ENCODE results near the gene FOXO1. TPM values are rescaled to one million over a fixed set of nuclear protein-coding genes. Genes with fewer than 3 reads are reported as not detected.

Gene FOXO1
- total and polyA plus RNA-seq, 2 experiments from 2014 or later: 10.5 to 14.0 TPM

DNA sequence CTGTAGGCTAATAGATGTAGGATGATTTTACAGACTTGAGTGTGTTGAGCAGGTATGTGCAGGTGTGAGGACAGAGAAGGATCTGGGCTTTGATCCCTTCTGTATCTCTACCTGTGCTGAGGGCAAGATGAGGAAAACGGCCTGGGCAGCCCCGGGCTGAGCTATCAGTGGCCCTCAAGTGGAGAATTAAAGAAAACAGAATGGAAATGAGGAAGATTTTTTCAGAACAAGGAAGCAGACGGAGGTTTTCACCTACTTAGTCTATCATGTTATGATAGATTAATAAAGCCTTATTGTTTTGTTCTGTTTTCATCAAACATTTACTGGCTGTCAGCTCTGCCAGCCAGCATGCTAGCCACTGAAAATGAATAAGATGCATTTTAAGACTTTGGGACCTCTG lies 22.3 kb upstream of the FOXO1 start:
- H3K36me3 ChIP-seq: no peaks in the 10 kb centered on the region
- no peaks in the 10 kb centered on the region for H3K4me1 ChIP-seq (ENCODE audit: low read depth)

GRCh38 chr13:40682449-40683240 lies 16.2 kb upstream of the FOXO1 start:
- TF ChIP-seq CTCF (IDR thresholded peaks at IDR 0.05; ENCODE audit: low read depth, low read length): peak; percentile 42
- Histone ChIP-seq H3K4me1 (ENCODE audit: low read depth) (peaks cover 4% of the 10 kb centered on the region), H3K27me3 (no peaks in the 10 kb centered on the region), H3K36me3 (no peaks in the 10 kb centered on the region), H3K27ac (no peak overlapping the region), H3K9me3 (ENCODE audit: low read depth) (no peaks in the 10 kb centered on the region), H3K4me3 (no peak overlapping the region)
- peak; percentile 51 to 66 for DNase-seq (ENCODE audit: low read depth in 1 of 2, low spot score in 1 of 2)

More for the DNA sequence above, 22.3 kb upstream of the FOXO1 start:
- Histone ChIP-seq H3K4me3 (no peak overlapping the region), H3K27ac (no peak overlapping the region), H3K27me3 (no peaks in the 10 kb centered on the region), H3K9me3 (ENCODE audit: low read depth) (no peaks in the 10 kb centered on the region)
- no peak for TF ChIP-seq CTCF (IDR thresholded peaks at IDR 0.05; ENCODE audit: low read depth, low read length)
- DNase-seq (ENCODE audit: low read depth in 1 of 2, low spot score in 1 of 2): no peak

DNA sequence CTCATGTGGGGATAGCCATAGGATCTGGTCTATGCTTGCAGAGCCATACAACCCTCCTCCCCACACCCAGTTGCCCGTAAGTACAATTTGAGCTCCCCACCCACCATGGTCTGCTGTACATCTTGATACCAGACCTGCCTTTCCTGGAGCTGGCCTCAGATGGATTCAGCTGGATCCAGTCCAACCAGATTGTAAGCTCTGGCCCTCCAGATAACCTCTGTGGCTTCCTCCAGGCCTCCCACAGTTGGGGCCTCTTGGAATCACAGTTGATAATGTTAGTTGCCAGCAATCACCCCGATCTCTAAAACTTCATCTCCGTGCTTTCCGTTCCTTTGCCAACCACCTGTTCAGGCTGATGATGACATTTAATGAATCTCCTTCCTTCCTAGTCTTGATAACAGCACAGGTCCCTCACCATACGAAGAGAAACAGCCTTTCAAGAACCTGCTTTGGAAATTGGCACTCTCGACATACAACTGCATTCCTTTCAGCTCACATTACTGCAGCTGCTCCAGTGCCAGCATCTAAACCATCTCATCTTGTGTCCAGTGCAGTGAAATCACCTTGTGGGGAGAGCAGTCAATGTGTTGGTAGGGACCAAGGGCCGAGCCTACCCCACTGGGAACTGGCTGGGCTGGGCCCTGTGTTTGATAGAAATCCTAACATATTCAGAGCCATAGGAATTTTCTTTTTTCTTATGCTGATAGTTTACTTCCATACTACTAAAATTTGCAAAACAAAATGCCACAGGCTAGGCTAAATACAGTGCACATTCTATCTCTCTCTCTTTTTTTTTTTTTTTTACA lies 15.1 kb upstream of the FOXO1 start:
- Histone ChIP-seq H3K4me3 (no peak overlapping the region), H3K4me1 (ENCODE audit: low read depth) (peaks cover 4% of the 10 kb centered on the region), H3K9me3 (ENCODE audit: low read depth) (no peaks in the 10 kb centered on the region), H3K36me3 (no peaks in the 10 kb centered on the region), H3K27ac (no peak overlapping the region), H3K27me3 (no peaks in the 10 kb centered on the region)
- no peak for TF ChIP-seq CTCF (IDR thresholded peaks at IDR 0.05; ENCODE audit: low read depth, low read length)
- DNase-seq (ENCODE audit: low read depth in 1 of 2, low spot score in 1 of 2): peak in 1 of 2 donors; percentile 39

DNA sequence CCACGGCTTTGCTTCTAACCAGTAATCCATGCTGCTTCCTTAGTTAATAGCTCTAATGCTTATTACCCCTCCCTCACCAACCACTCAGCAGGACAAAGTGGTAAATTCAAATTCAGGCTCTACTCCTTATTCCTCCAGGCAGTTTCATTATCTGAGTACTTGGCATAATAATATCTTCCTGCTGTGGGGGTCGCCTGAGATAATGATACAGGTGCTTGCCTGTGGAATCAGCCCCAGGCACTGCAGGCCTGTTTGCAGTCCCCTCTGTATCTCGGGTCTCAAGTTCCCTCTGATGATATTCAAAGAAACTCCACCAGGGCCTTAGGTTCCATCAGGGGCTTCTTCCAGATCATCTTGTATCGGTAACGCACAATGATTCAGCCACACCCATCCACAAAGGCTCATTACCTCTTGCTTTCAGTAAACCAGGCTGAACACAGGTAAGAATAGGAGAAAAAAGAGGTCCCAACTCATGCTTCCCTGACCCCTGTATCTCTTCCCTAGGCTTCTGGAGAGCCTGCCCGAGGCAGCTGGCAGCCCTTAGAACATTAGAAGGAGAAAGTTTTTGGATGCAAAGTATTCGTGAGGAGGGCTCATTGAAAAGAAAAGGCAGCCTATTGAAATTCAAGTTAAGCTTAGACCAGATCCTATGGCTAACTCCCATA lies 14.3 kb upstream of the FOXO1 start:
- DNase-seq (ENCODE audit: low read depth in 1 of 2, low spot score in 1 of 2): no peak
- no peak overlapping the region for H3K4me3 ChIP-seq
- no peaks in the 10 kb centered on the region for H3K36me3 ChIP-seq
- no peaks in the 10 kb centered on the region for H3K27me3 ChIP-seq
- H3K4me1 ChIP-seq (ENCODE audit: low read depth): peaks cover 4% of the 10 kb centered on the region
- no peaks in the 10 kb centered on the region for H3K9me3 ChIP-seq (ENCODE audit: low read depth)
- no peak overlapping the region for H3K27ac ChIP-seq
- TF ChIP-seq CTCF (IDR thresholded peaks at IDR 0.05; ENCODE audit: low read depth, low read length): no peak

GRCh38 chr13:40679480-40679985 lies 13.1 kb upstream of the FOXO1 start:
- Histone ChIP-seq H3K36me3 (no peaks in the 10 kb centered on the region), H3K4me1 (ENCODE audit: low read depth) (peaks cover 4% of the 10 kb centered on the region), H3K27ac (no peak overlapping the region), H3K4me3 (no peak overlapping the region), H3K27me3 (no peaks in the 10 kb centered on the region), H3K9me3 (ENCODE audit: low read depth) (no peaks in the 10 kb centered on the region)
- no peak for TF ChIP-seq CTCF (IDR thresholded peaks at IDR 0.05; ENCODE audit: low read depth, low read length)
- no peak for DNase-seq (ENCODE audit: low read depth in 1 of 2, low spot score in 1 of 2)
